HUES48 (cell line): ENCODE results near the gene SMIM41.

Experiments used
- H3K27ac ChIP-seq: one replicate; pipeline ENCODE4 v1.7.0; 2013; ENCODE audit warnings: low read depth, low read length, inconsistent platforms
- H3K27me3 ChIP-seq: 2 replicates; pipeline ENCODE4 v1.6.1; 2013; ENCODE audit warnings: mild to moderate bottlenecking, low read length; ENCODE audit not compliant: control insufficient read depth, insufficient read depth
- H3K36me3 ChIP-seq: 2 replicates; pipeline ENCODE4 v1.6.1; 2013; ENCODE audit warnings: low read length; ENCODE audit not compliant: control insufficient read depth, insufficient read depth
- H3K4me1 ChIP-seq: 2 replicates; pipeline ENCODE4 v1.6.1; 2013; ENCODE audit warnings: mild to moderate bottlenecking, low read length; ENCODE audit not compliant: control insufficient read depth, insufficient read depth
- H3K4me3 ChIP-seq: 2 replicates; pipeline ENCODE4 v1.5.1; 2013; ENCODE audit warnings: mild to moderate bottlenecking, low read depth, low read length
- H3K9ac ChIP-seq: 2 replicates; pipeline ENCODE4 v1.6.1; 2013; ENCODE audit warnings: mild to moderate bottlenecking, low read depth, low read length, moderate library complexity
- H3K9me3 ChIP-seq: 2 replicates; pipeline ENCODE4 v1.6.1; 2013; ENCODE audit warnings: low read length; ENCODE audit not compliant: control insufficient read depth, insufficient read depth

SMIM41 gene

GRCh38 chr12:52067081-52067374, 12.5 kb upstream of the SMIM41 start:
- Histone ChIP-seq H3K4me3 (no peak overlapping the region), H3K9ac (no peak overlapping the region)

GRCh38 chr12:52069327-52070184, 9.9 kb upstream of the SMIM41 start, which contains the start of gene ATG101:
Gene ATG101, plus strand, starts transcription at chr12:52069978. Its CDS starts 3,673 bp downstream, at chr12:52073651.
- Histone ChIP-seq H3K4me3 (peak within 1 kb of the TSS; percentile 83), H3K27ac (peak within 1 kb of the TSS; percentile 90), H3K4me1 (peaks cover 7% of the 10 kb centered on the region), H3K27me3 (no peaks in the 10 kb centered on the region), H3K36me3 (peaks cover 27% of the 10 kb centered on the region), H3K9me3 (no peaks in the 10 kb centered on the region), H3K9ac (peak within 1 kb of the TSS; percentile 96)

More at GRCh38 chr12:52067081-52067374, 12.5 kb upstream of the SMIM41 start:
- Histone ChIP-seq H3K9me3 (no peaks in the 10 kb centered on the region), H3K27me3 (no peaks in the 10 kb centered on the region), H3K4me1 (peaks cover 7% of the 10 kb centered on the region), H3K27ac (no peak overlapping the region), H3K36me3 (peaks cover 4% of the 10 kb centered on the region)

GRCh38 chr12:52070185-52070925, 9.1 kb upstream of the SMIM41 start:
- Histone ChIP-seq H3K9me3 (no peaks in the 10 kb centered on the region), H3K4me3 (peak overlapping the region; percentile 83), H3K27ac (peak overlapping the region; percentile 90), H3K9ac (peak overlapping the region; percentile 96), H3K4me1 (peaks cover 7% of the 10 kb centered on the region), H3K36me3 (peaks cover 35% of the 10 kb centered on the region), H3K27me3 (no peaks in the 10 kb centered on the region)

- no peak overlapping the region for H3K27ac ChIP-seq
Measured at GRCh38 chr12:52073531-52074381, 5.7 kb upstream of the SMIM41 start.

GRCh38 chr12:52074971-52075724, 4.4 kb upstream of the SMIM41 start:
- no peak overlapping the region for H3K9ac ChIP-seq
- no peaks in the 10 kb centered on the region for H3K9me3 ChIP-seq
- peaks cover 71% of the 10 kb centered on the region for H3K36me3 ChIP-seq
- H3K4me3 ChIP-seq = no peak overlapping the region
- no peak overlapping the region for H3K27ac ChIP-seq
- no peaks in the 10 kb centered on the region for H3K27me3 ChIP-seq
- peaks cover 7% of the 10 kb centered on the region for H3K4me1 ChIP-seq

More at GRCh38 chr12:52073531-52074381, 5.7 kb upstream of the SMIM41 start:
- H3K4me1 ChIP-seq = peaks cover 7% of the 10 kb centered on the region
- no peaks in the 10 kb centered on the region for H3K27me3 ChIP-seq
- peaks cover 67% of the 10 kb centered on the region for H3K36me3 ChIP-seq
- H3K9me3 ChIP-seq = no peaks in the 10 kb centered on the region
- no peak overlapping the region for H3K4me3 ChIP-seq
- H3K9ac ChIP-seq = no peak overlapping the region

- 0 out of 2 replicates have a peak, but pooled peaks cover 6% of the 10 kb centered on the region for H3K4me1 ChIP-seq
- no peaks in the 10 kb centered on the region for H3K9me3 ChIP-seq
- no peaks in the 10 kb centered on the region for H3K27me3 ChIP-seq
- H3K36me3 ChIP-seq = peaks cover 69% of the 10 kb centered on the region
- no peak overlapping the region for H3K4me3 ChIP-seq
- no peak overlapping the region for H3K27ac ChIP-seq
- no peak overlapping the region for H3K9ac ChIP-seq
Measured at GRCh38 chr12:52076811-52077210, 2.7 kb upstream of the SMIM41 start.

GRCh38 chr12:52078276-52078675, 1.2 kb upstream of the SMIM41 start:
- Histone ChIP-seq H3K4me1 (peaks cover 18% of the 10 kb centered on the region), H3K9ac (no peak overlapping the region), H3K27me3 (no peaks in the 10 kb centered on the region), H3K9me3 (no peaks in the 10 kb centered on the region), H3K27ac (no peak overlapping the region), H3K4me3 (no peak overlapping the region), H3K36me3 (peaks cover 56% of the 10 kb centered on the region)

- no peaks in the 10 kb centered on the region for H3K9me3 ChIP-seq
Measured at GRCh38 chr12:52080403-52081251, 1.1 kb downstream of the SMIM41 start.

GRCh38 chr12:52081263-52081733, 1.8 kb downstream of the SMIM41 start:
- Histone ChIP-seq H3K27ac (no peak overlapping the region), H3K36me3 (peaks cover 26% of the 10 kb centered on the region), H3K4me3 (no peak overlapping the region), H3K9me3 (no peaks in the 10 kb centered on the region), H3K4me1 (peaks cover 18% of the 10 kb centered on the region), H3K27me3 (no peaks in the 10 kb centered on the region), H3K9ac (no peak overlapping the region)

More at GRCh38 chr12:52080403-52081251, 1.1 kb downstream of the SMIM41 start:
- peaks cover 18% of the 10 kb centered on the region for H3K4me1 ChIP-seq
- no peak overlapping the region for H3K9ac ChIP-seq
- no peak overlapping the region for H3K27ac ChIP-seq
- no peak overlapping the region for H3K4me3 ChIP-seq
- H3K27me3 ChIP-seq = no peaks in the 10 kb centered on the region
- peaks cover 33% of the 10 kb centered on the region for H3K36me3 ChIP-seq
